Karpas-422 (cell line): Measurements from ENCODE around the gene TAOK1. TPM values are rescaled to one million over a fixed set of nuclear protein-coding genes. Genes with fewer than 3 reads are reported as not detected.

Source experiments
- DNase-seq: peaks from one replicate; pipeline ENCODE4 v3.0.0-alpha.2; 2015
- H2AFZ ChIP-seq: fragments of 200-600 bp; sonication (generic); 2 replicates; pipeline ENCODE4 v1.6.1; 2014; ENCODE audit warnings: antibody characterized with exemption, low read length, mixed read lengths
- H3K27ac ChIP-seq: fragments of 200-600 bp; sonication (generic); 2 replicates; pipeline ENCODE4 v1.5.1; 2014; ENCODE audit warnings: mild to moderate bottlenecking, low read length, moderate library complexity
- H3K27me3 ChIP-seq: fragments of 200-600 bp; sonication (generic); 2 replicates; pipeline ENCODE4 v1.6.1; 2014; ENCODE audit warnings: low read length, mixed read lengths
- H3K36me3 ChIP-seq: fragments of 200-600 bp; sonication (generic); 2 replicates; pipeline ENCODE4 v1.6.1; 2014; ENCODE audit warnings: low read length, mixed read lengths; ENCODE audit not compliant: insufficient read depth
- H3K4me1 ChIP-seq: fragments of 200-600 bp; sonication (generic); 2 replicates; pipeline ENCODE4 v1.6.1; 2014; ENCODE audit warnings: mild to moderate bottlenecking, low read length, mixed read lengths
- H3K4me2 ChIP-seq: fragments of 200-600 bp; sonication (generic); 2 replicates; pipeline ENCODE4 v1.6.1; 2014; ENCODE audit warnings: low read length, low read depth, mild to moderate bottlenecking; ENCODE audit not compliant: poor library complexity, severe bottlenecking
- H3K4me3 ChIP-seq: fragments of 200-600 bp; sonication (generic); 2 replicates; pipeline ENCODE4 v1.5.1; 2014; ENCODE audit warnings: mild to moderate bottlenecking, antibody characterized with exemption, low read length, mixed read lengths
- H3K79me2 ChIP-seq: fragments of 200-600 bp; sonication (generic); 2 replicates; pipeline ENCODE4 v1.6.1; 2014; ENCODE audit warnings: mild to moderate bottlenecking, low read length, mixed read lengths
- H3K9ac ChIP-seq: fragments of 200-600 bp; sonication (generic); 2 replicates; pipeline ENCODE4 v1.6.0; 2014; ENCODE audit warnings: low read length
- H3K9me2 ChIP-seq: fragments of 200-600 bp; sonication (generic), shearing (Covaris generic); replicated peaks from 2 replicates; pipeline ENCODE4 v1.6.0; 2014; ENCODE audit warnings: mild to moderate bottlenecking, low read length, moderate library complexity; ENCODE audit not compliant: insufficient read depth
- H3K9me3 ChIP-seq: fragments of 300-700, 200-600 bp; sonication (generic); 2 replicates; pipeline ENCODE4 v1.6.1; 2014; ENCODE audit warnings: low read length, mixed read lengths
- H4K20me1 ChIP-seq: fragments of 200-600 bp; sonication (generic); 2 replicates; pipeline ENCODE4 v1.6.1; 2014; ENCODE audit warnings: mild to moderate bottlenecking, antibody characterized with exemption, low read length, low read depth; ENCODE audit not compliant: insufficient read depth
- total RNA-seq: library from RNA; depleted of rRNA; stranded (reverse); fragments of >200 nt; shearing (Covaris generic); gene quantifications from 2 replicates; pipeline ENCODE4 v1.2.3, GENCODE V29; 2014; ENCODE audit warnings: low replicate concordance

Gene TAOK1
- total RNA-seq, 1 experiment from 2014 or later, result 39.6 TPM

DNA sequence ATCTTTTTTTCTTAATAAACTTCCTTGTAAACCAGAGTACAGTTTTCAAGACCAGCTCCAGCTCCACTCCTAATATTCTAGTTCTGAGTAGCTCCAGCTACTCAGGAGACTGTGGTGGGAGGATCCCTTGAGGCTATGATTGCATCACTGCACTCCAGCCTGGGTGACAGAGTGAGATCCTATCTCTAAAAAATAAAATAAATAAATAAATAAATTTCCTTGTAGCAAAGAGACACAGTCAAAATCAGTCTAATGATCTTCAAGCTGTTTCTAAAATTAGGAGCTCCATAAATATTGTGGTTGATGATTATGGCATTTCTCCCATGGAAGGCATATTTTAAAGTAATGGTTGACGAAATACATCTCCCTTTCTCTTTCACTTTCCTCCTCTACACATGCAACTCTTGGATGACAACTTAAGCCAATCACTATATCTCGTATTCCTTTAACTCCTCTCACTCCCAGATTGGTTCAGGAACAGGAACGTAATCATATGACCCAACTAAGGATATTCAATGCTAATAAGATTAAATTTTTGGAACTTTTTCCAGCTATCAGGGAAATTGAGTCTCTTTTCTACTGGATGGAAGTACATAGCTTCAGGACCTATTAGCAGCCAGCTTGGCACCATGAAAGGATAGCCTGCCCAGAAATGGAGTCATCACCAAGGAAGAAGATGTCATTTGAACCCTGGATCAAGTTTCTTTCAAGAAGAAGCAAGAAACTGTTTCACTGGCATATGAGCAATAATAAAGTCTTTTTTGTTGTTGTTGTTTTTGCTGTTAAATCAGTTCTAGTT lies 42.1 kb upstream of the TAOK1 start:
- Histone ChIP-seq H3K36me3 (no peaks in the 10 kb centered on the region), H3K4me3 (no peak overlapping the region), H3K9me3 (no peaks in the 10 kb centered on the region), H3K4me1 (no peaks in the 10 kb centered on the region), H3K27me3 (0 out of 2 replicates have a peak, but pooled peaks cover 3% of the 10 kb centered on the region), H3K9me2 (no peaks in the 10 kb centered on the region), H3K27ac (no peak overlapping the region), H2AFZ (no peak overlapping the region), H3K79me2 (no peaks in the 10 kb centered on the region), H3K9ac (no peak overlapping the region), H4K20me1 (no peaks in the 10 kb centered on the region), H3K4me2 (no peak overlapping the region)
- no peak for DNase-seq

DNA sequence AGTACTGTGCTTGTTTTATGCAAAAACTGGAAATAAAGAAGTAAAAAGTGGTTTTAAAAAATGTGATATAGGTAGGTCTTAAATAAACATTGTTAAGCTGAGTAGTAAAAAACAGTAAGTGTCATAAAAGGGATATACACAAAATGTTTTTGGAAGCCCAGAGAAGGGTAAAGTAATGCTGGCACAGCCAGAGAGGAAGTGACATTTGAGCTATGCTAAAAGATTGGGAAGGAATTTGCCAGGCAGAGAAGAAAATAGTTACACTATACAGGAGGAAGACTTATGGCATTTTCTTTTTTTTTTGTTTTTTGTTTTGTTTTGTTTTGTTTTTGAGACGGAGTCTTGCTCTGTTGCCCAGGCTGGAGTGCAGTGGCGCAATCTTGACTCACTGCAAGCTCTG lies 40.8 kb upstream of the TAOK1 start:
- DNase-seq, result no peak
- H3K4me3 ChIP-seq, result no peak overlapping the region
- H3K4me1 ChIP-seq, result no peaks in the 10 kb centered on the region
- no peaks in the 10 kb centered on the region for H3K9me2 ChIP-seq
- H3K27me3 ChIP-seq, result 0 out of 2 replicates have a peak, but pooled peaks cover 3% of the 10 kb centered on the region
- H3K9me3 ChIP-seq, result no peaks in the 10 kb centered on the region
- H3K9ac ChIP-seq, result no peak overlapping the region
- no peak overlapping the region for H2AFZ ChIP-seq
- H3K36me3 ChIP-seq, result no peaks in the 10 kb centered on the region
- no peak overlapping the region for H3K27ac ChIP-seq
- no peak overlapping the region for H3K4me2 ChIP-seq
- H4K20me1 ChIP-seq, result no peaks in the 10 kb centered on the region
- no peaks in the 10 kb centered on the region for H3K79me2 ChIP-seq

- H3K4me1 ChIP-seq, result peaks cover 2% of the 10 kb centered on the region; the same call in 1 of the 2 replicates
- H3K4me2 ChIP-seq, result no peak overlapping the region
- no peaks in the 10 kb centered on the region for H4K20me1 ChIP-seq
- no peak overlapping the region for H3K4me3 ChIP-seq
- H3K9ac ChIP-seq, result no peak overlapping the region
- no peaks in the 10 kb centered on the region for H3K36me3 ChIP-seq
- no peak overlapping the region for H2AFZ ChIP-seq
- H3K9me3 ChIP-seq, result no peaks in the 10 kb centered on the region
- H3K27me3 ChIP-seq, result 0 out of 2 replicates have a peak, but pooled peaks cover 3% of the 10 kb centered on the region
- no peak for DNase-seq
- H3K27ac ChIP-seq, result no peak overlapping the region
- no peaks in the 10 kb centered on the region for H3K9me2 ChIP-seq
- H3K79me2 ChIP-seq, result no peaks in the 10 kb centered on the region
Observed at GRCh38 chr17:29352146-29352545, 38.0 kb upstream of the TAOK1 start.

GRCh38 chr17:29357232-29357631 lies 32.9 kb upstream of the TAOK1 start:
- H3K4me1 ChIP-seq, result peaks cover 8% of the 10 kb centered on the region; the same call in 1 of the 2 replicates
- H3K9ac ChIP-seq, result no peak overlapping the region
- no peaks in the 10 kb centered on the region for H3K9me3 ChIP-seq
- DNase-seq, result no peak
- no peaks in the 10 kb centered on the region for H3K27me3 ChIP-seq
- no peak overlapping the region for H3K4me3 ChIP-seq
- no peaks in the 10 kb centered on the region for H3K36me3 ChIP-seq
- no peak overlapping the region for H3K4me2 ChIP-seq
- H3K27ac ChIP-seq, result no peak overlapping the region
- H3K9me2 ChIP-seq, result no peaks in the 10 kb centered on the region
- no peaks in the 10 kb centered on the region for H3K79me2 ChIP-seq
- no peak overlapping the region for H2AFZ ChIP-seq
- H4K20me1 ChIP-seq, result no peaks in the 10 kb centered on the region

- no peak overlapping the region for H3K9ac ChIP-seq
- H3K36me3 ChIP-seq, result no peaks in the 10 kb centered on the region
- H3K9me2 ChIP-seq, result no peaks in the 10 kb centered on the region
- no peak overlapping the region for H3K4me2 ChIP-seq
- H3K27ac ChIP-seq, result no peak overlapping the region
- DNase-seq, result no peak
- H3K27me3 ChIP-seq, result no peaks in the 10 kb centered on the region
- H3K4me3 ChIP-seq, result no peak overlapping the region
- no peak overlapping the region for H2AFZ ChIP-seq
- no peaks in the 10 kb centered on the region for H4K20me1 ChIP-seq
- no peaks in the 10 kb centered on the region for H3K79me2 ChIP-seq
- H3K9me3 ChIP-seq, result no peaks in the 10 kb centered on the region
- peaks cover 8% of the 10 kb centered on the region; the same call in 1 of the 2 replicates for H3K4me1 ChIP-seq
Observed at GRCh38 chr17:29357821-29358232, 32.3 kb upstream of the TAOK1 start.

DNA sequence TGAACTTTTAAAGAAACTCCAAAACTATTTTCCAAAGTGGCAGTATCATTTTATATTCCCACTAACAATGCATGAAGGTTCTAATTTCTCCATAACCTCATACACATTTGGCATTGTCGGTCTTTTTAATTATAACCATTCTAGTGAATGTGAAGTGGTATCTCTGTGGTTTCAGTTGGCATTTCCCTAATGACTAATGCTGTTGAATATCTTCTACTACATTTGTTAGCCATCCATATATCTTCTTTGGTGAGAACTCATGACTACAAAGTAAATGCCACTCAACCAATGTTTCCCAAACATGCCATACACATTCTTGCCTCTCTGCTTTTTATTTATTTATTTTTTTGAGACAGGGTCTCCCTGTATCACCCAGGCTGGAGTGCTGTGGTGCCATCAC lies 31.7 kb upstream of the TAOK1 start:
- Histone ChIP-seq H3K9ac (no peak overlapping the region), H3K4me2 (no peak overlapping the region), H4K20me1 (no peaks in the 10 kb centered on the region), H3K4me1 (peaks cover 8% of the 10 kb centered on the region; the same call in 1 of the 2 replicates), H3K9me2 (no peaks in the 10 kb centered on the region), H3K9me3 (no peaks in the 10 kb centered on the region), H3K4me3 (no peak overlapping the region), H3K27ac (no peak overlapping the region), H3K27me3 (no peaks in the 10 kb centered on the region), H3K79me2 (no peaks in the 10 kb centered on the region), H3K36me3 (no peaks in the 10 kb centered on the region), H2AFZ (no peak overlapping the region)
- no peak for DNase-seq

DNA sequence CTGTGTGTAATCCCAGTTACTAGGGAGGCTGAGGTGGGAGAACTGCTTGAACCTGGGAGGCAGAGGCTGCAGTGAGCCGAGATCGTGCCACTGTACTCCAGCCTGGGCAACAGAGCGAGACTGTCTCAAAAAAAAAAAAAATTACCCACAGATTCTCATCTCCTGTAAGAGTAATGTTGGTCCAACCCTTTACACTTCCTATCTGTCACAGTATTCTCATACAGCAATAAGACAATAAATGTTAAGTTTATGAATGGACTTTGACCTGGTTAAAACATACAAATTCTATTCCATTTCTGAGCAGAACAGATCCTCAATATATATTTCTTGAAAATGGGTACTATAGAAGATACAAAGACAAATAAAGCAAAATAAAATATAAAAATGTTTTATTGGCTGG lies 30.4 kb upstream of the TAOK1 start:
- Histone ChIP-seq H3K4me1 (peaks cover 8% of the 10 kb centered on the region; the same call in 1 of the 2 replicates), H3K9ac (no peak overlapping the region)
- DNase-seq, result no peak

DNA sequence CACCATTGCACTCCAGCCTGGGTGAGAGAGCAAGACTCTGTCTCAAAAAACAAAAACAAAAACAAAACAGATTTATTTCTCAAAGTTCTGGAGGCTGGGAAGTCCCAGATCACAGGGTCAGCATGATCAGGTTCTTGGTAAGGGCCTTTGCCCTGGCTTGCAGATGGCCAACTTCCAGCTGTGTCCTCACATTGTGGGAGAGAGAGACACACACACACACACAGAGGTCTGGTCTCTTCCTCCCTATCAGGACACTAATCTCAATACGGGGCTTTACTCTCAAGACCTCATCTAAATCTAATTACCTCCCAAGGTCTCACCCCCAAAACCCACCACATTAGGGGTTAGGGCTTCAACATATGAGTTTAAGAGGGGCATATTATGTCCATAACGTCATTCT lies 26.4 kb upstream of the TAOK1 start:
- no peaks in the 10 kb centered on the region for H4K20me1 ChIP-seq
- no peaks in the 10 kb centered on the region for H3K79me2 ChIP-seq
- H3K9ac ChIP-seq, result no peak overlapping the region
- no peaks in the 10 kb centered on the region for H3K27me3 ChIP-seq
- H3K9me3 ChIP-seq, result no peaks in the 10 kb centered on the region
- no peak overlapping the region for H3K4me3 ChIP-seq
- no peak for DNase-seq
- no peaks in the 10 kb centered on the region for H3K4me1 ChIP-seq
- no peaks in the 10 kb centered on the region for H3K9me2 ChIP-seq
- no peak overlapping the region for H3K4me2 ChIP-seq
- H3K27ac ChIP-seq, result no peak overlapping the region
- no peaks in the 10 kb centered on the region for H3K36me3 ChIP-seq
- H2AFZ ChIP-seq, result no peak overlapping the region

More for the DNA sequence above, 30.4 kb upstream of the TAOK1 start:
- H3K4me2 ChIP-seq, result no peak overlapping the region
- H3K9me3 ChIP-seq, result no peaks in the 10 kb centered on the region
- H4K20me1 ChIP-seq, result no peaks in the 10 kb centered on the region
- no peak overlapping the region for H3K27ac ChIP-seq
- H3K27me3 ChIP-seq, result no peaks in the 10 kb centered on the region
- H3K4me3 ChIP-seq, result no peak overlapping the region
- H3K9me2 ChIP-seq, result no peaks in the 10 kb centered on the region
- no peak overlapping the region for H2AFZ ChIP-seq
- no peaks in the 10 kb centered on the region for H3K36me3 ChIP-seq
- no peaks in the 10 kb centered on the region for H3K79me2 ChIP-seq
